IMR-90 (cell line): ENCODE data around the gene PROSER2. TPM values are rescaled to one million over a fixed set of nuclear protein-coding genes. Genes with fewer than 3 reads are reported as not detected.

ENCODE experiments used
- ATAC-seq: fragments of 200-7000 bp; cut with Tn5 transposase; 2 replicates; pipeline ENCODE4 v1.9.1; 2020; ENCODE audit warnings: low read depth, mild to moderate bottlenecking, moderate library complexity
- BruUV-seq: library from RNA; stranded (reverse); fragments of 400-500 nt; replicated peaks from 2 replicates; lab custom pipeline; 2021; lab: Mats Ljungman, UMichigan
- CTCF ChIA-PET: fragments of 300-600 bp; formaldehyde crosslinking; extraction: SDS; loops from one replicate; lab custom pipeline; 2021; ENCODE audit warnings: antibody characterized with exemption; lab: Yijun Ruan, JAX
- POLR2A ChIA-PET: fragments of 300-600 bp; sonication (Branson Sonifier 250); formaldehyde crosslinking; loops from one replicate; lab custom pipeline; 2022; ENCODE audit warnings: antibody characterized with exemption; ENCODE audit not compliant: unreplicated experiment; lab: Charles Lee
- DNase-seq: peaks from one replicate; pipeline ENCODE4 v3.0.0; 2013
- H2AFZ ChIP-seq: replicated peaks from 2 replicates; pipeline ENCODE3; 2013; ENCODE audit warnings: low read length, mild to moderate bottlenecking; ENCODE audit not compliant: poor library complexity
- H2AK5ac ChIP-seq: 2 replicates; pipeline ENCODE4 v1.6.1; 2013; ENCODE audit warnings: low read depth, low read length, inconsistent platforms
- H2AK9ac ChIP-seq: replicated peaks from 2 replicates; pipeline ENCODE3; 2013; ENCODE audit warnings: mild to moderate bottlenecking, low read depth, low read length, moderate library complexity; ENCODE audit not compliant: poor library complexity
- H2BK120ac ChIP-seq: 2 replicates; pipeline ENCODE4 v1.6.1; 2013; ENCODE audit warnings: low read depth, low read length, inconsistent platforms
- H2BK15ac ChIP-seq: 3 replicates; pipeline ENCODE4 v1.6.1; 2013; ENCODE audit warnings: low read depth, low read length, inconsistent platforms
- H2BK20ac ChIP-seq: 2 replicates; pipeline ENCODE4 v1.6.1; 2013; ENCODE audit warnings: low read depth, mild to moderate bottlenecking, inconsistent platforms, low read length, moderate library complexity
- H2BK5ac ChIP-seq: 2 replicates; pipeline ENCODE4 v1.6.1; 2013; ENCODE audit warnings: mild to moderate bottlenecking, low read depth, low read length, inconsistent platforms; ENCODE audit not compliant: poor library complexity, severe bottlenecking
- H3K14ac ChIP-seq: replicated peaks from 2 replicates; pipeline ENCODE4 v1.6.1; 2013; ENCODE audit warnings: low read depth, low read length, inconsistent platforms
- H3K18ac ChIP-seq: 2 replicates; pipeline ENCODE4 v1.6.1; 2013; ENCODE audit warnings: low read depth, low read length, control low read depth
- H3K23ac ChIP-seq: 2 replicates; pipeline ENCODE4 v1.6.1; 2013; ENCODE audit warnings: low read depth, low read length, inconsistent platforms
- H3K27ac ChIP-seq: 2 replicates; pipeline ENCODE4 v1.5.1; 2013; ENCODE audit warnings: mild to moderate bottlenecking, control low read depth, low read length; ENCODE audit not compliant: insufficient read depth
- H3K27me3 ChIP-seq: 2 replicates; pipeline ENCODE4 v1.6.1; 2013; ENCODE audit warnings: low read length; ENCODE audit not compliant: control insufficient read depth, insufficient read depth
- H3K36me3 ChIP-seq: 2 replicates; pipeline ENCODE4 v1.6.1; 2013; ENCODE audit warnings: low read length, mixed read lengths; ENCODE audit not compliant: control insufficient read depth, insufficient read depth
- H3K4ac ChIP-seq: 2 replicates; pipeline ENCODE4 v1.6.1; 2013; ENCODE audit warnings: low read depth, low read length, inconsistent platforms
- H3K4me1 ChIP-seq: 2 replicates; pipeline ENCODE4 v1.6.1; 2013; ENCODE audit warnings: low read length, mixed read lengths; ENCODE audit not compliant: control insufficient read depth, insufficient read depth
- H3K4me2 ChIP-seq: 2 replicates; pipeline ENCODE4 v1.6.1; 2013; ENCODE audit warnings: low read depth, mild to moderate bottlenecking, control low read depth, low read length, moderate library complexity
- H3K4me3 ChIP-seq: 2 replicates; pipeline ENCODE4 v1.5.1; 2013; ENCODE audit warnings: low read depth, mild to moderate bottlenecking, control low read depth, low read length, moderate library complexity; ENCODE audit not compliant: insufficient read depth
- H3K56ac ChIP-seq: 2 replicates; pipeline ENCODE4 v1.6.1; 2013; ENCODE audit warnings: low read length, inconsistent platforms; ENCODE audit not compliant: insufficient read depth; ENCODE audit errors: extremely low read depth
- H3K79me1 ChIP-seq, 2 experiments: 2 replicates each; pipeline ENCODE4 v1.6.1; 2013; ENCODE audit warnings: low read length in 2 of 2, inconsistent platforms in 1 of 2, low read depth in 1 of 2
- H3K9ac ChIP-seq: 2 replicates; pipeline ENCODE4 v1.6.1; 2013; ENCODE audit warnings: low read depth, low read length, control low read depth
- H3K9me1 ChIP-seq: 2 replicates; pipeline ENCODE4 v1.6.1; 2013; ENCODE audit warnings: low read length, inconsistent platforms; ENCODE audit not compliant: insufficient read depth
- H3K9me3 ChIP-seq: 2 replicates; pipeline ENCODE4 v1.6.1; 2013; ENCODE audit warnings: low read length; ENCODE audit not compliant: control insufficient read depth, insufficient read depth
- H4K20me1 ChIP-seq: 2 replicates; pipeline ENCODE4 v1.6.1; 2013; ENCODE audit warnings: low read length, inconsistent platforms; ENCODE audit not compliant: insufficient read depth
- H4K5ac ChIP-seq: 2 replicates; pipeline ENCODE4 v1.6.1; 2013; ENCODE audit warnings: mild to moderate bottlenecking, low read depth, low read length, control low read depth
- H4K8ac ChIP-seq, 2 experiments: 2 replicates each; pipeline ENCODE4 v1.6.1; 2013; ENCODE audit warnings: low read depth in 2 of 2, low read length in 2 of 2, control low read depth in 1 of 2, inconsistent platforms in 1 of 2
- H4K91ac ChIP-seq: 2 replicates; pipeline ENCODE4 v1.6.1; 2013; ENCODE audit warnings: low read depth, low read length, inconsistent platforms; ENCODE audit not compliant: insufficient read depth
- BHLHE40 ChIP-seq: fragments of 150-350 bp; IDR thresholded peaks from 2 replicates; pipeline ENCODE4 v1.6.1; 2016; ENCODE audit warnings: mild to moderate bottlenecking, low read depth, low read length
- CEBPB ChIP-seq: IDR thresholded peaks from 2 replicates; pipeline ENCODE4 v1.6.1; 2012; ENCODE audit warnings: low read depth, low read length, improper control_type of control experiment
- CHD1 ChIP-seq: IDR thresholded peaks from 2 replicates; pipeline ENCODE4 v1.6.1; 2012; ENCODE audit warnings: low read depth, low read length, improper control_type of control experiment
- FOS ChIP-seq: fragments of 150-350 bp; IDR thresholded peaks from 2 replicates; pipeline ENCODE4 v1.6.1; 2016; ENCODE audit warnings: low read depth, low read length
- MAFK ChIP-seq: IDR thresholded peaks from 2 replicates; pipeline ENCODE4 v1.6.1; 2012; ENCODE audit warnings: low read depth, low read length, improper control_type of control experiment
- MAZ ChIP-seq: IDR thresholded peaks from 2 replicates; pipeline ENCODE4 v1.6.1; 2012; ENCODE audit warnings: low read depth, mild to moderate bottlenecking, low read length, improper control_type of control experiment, moderate library complexity, borderline replicate concordance
- MXI1 ChIP-seq: IDR thresholded peaks from 2 replicates; pipeline ENCODE4 v1.6.1; 2012; ENCODE audit warnings: low read depth, mild to moderate bottlenecking, low read length, moderate library complexity, borderline replicate concordance
- NFE2L2 ChIP-seq: fragments of 150-350 bp; IDR thresholded peaks from 2 replicates; pipeline ENCODE4 v1.6.1; 2016; ENCODE audit warnings: low read depth, mild to moderate bottlenecking, low read length
- POLR2A ChIP-seq: IDR thresholded peaks from 2 replicates; pipeline ENCODE4 v1.6.1; 2012; ENCODE audit warnings: mild to moderate bottlenecking, low read depth, low read length
- RAD21 ChIP-seq: IDR thresholded peaks from 2 replicates; pipeline ENCODE4 v1.6.1; 2012; ENCODE audit warnings: low read length, improper control_type of control experiment
- RCOR1 ChIP-seq: IDR thresholded peaks from 2 replicates; pipeline ENCODE4 v1.6.1; 2012; ENCODE audit warnings: mild to moderate bottlenecking, low read length, improper control_type of control experiment; ENCODE audit not compliant: insufficient replicate concordance
- RFX5 ChIP-seq: IDR thresholded peaks from 2 replicates; pipeline ENCODE4 v1.8.0; 2012; ENCODE audit warnings: low read depth, mild to moderate bottlenecking, low read length, moderate library complexity
- SMC3 ChIP-seq: fragments of 150-350 bp; IDR thresholded peaks from 2 replicates; pipeline ENCODE4 v1.6.1; 2016; ENCODE audit warnings: low read depth, mild to moderate bottlenecking, antibody characterized with exemption, low read length, moderate library complexity
- WGBS, 2 experiments: methylation state at CpG; one replicate each; pipeline versions ENCODE4 v1.1.5 to v1.1.7; 2013; ENCODE audit warnings: missing lambda C conversion rate in 2 of 2; ENCODE audit not compliant: insufficient read length in 1 of 2; ENCODE audit errors: extremely low coverage in 2 of 2; 5-methylcytosine and 5-hydroxymethylcytosine counted together
- dilution Hi-C: fragments of 300-500 bp; cut with HindIII; formaldehyde crosslinking; loops from one replicate; pipeline ENCODE4 v1.14.3; 2018; ENCODE audit warnings: low sequenced_read_pairs; ENCODE audit not compliant: unreplicated experiment
- in situ Hi-C: fragments of 300-500 bp; cut with MboI; formaldehyde crosslinking; loops from 3 replicates; pipeline ENCODE4 v1.14.3; 2019; ENCODE audit warnings: low sequenced_read_pairs, inconsistent platforms, mixed read lengths
- intact Hi-C: fragments of 100-400 bp; cut with micrococcal nuclease; formaldehyde crosslinking; loops from 2 replicates; pipeline ENCODE4 v1.10.0; 2022
- polyA plus RNA-seq, 3 experiments: library from polyadenylated mRNA; depleted of rRNA; stranded (reverse); fragments of >200 nt; gene quantifications; 2 replicates each; pipeline ENCODE4 v1.2.3, GENCODE V29; 2012; ENCODE audit warnings: low replicate concordance in 1 of 3
- total RNA-seq: library from RNA; depleted of rRNA; stranded (reverse); fragments of >200 nt; gene quantifications from 2 replicates; pipeline ENCODE4 v1.2.3, GENCODE V29; 2012
- TF ChIP-seq, protein P1 (sequence below): conservative IDR thresholded peaks from 2 replicates; pipeline ENCODE4 v1.5.1; 2012; ENCODE audit warnings: mild to moderate bottlenecking, low read depth, low read length, improper control_type of control experiment
- TF ChIP-seq, protein P2 (sequence below): fragments of 150-350 bp; IDR thresholded peaks from 2 replicates; pipeline ENCODE4 v1.6.1; 2016; ENCODE audit warnings: low read depth, mild to moderate bottlenecking, low read length, moderate library complexity, borderline replicate concordance

Gene PROSER2
- total and polyA plus RNA-seq, 2 of the 4 experiments (the other 2 are of a cell fraction), result 1.4 to 2.0 TPM

DNA sequence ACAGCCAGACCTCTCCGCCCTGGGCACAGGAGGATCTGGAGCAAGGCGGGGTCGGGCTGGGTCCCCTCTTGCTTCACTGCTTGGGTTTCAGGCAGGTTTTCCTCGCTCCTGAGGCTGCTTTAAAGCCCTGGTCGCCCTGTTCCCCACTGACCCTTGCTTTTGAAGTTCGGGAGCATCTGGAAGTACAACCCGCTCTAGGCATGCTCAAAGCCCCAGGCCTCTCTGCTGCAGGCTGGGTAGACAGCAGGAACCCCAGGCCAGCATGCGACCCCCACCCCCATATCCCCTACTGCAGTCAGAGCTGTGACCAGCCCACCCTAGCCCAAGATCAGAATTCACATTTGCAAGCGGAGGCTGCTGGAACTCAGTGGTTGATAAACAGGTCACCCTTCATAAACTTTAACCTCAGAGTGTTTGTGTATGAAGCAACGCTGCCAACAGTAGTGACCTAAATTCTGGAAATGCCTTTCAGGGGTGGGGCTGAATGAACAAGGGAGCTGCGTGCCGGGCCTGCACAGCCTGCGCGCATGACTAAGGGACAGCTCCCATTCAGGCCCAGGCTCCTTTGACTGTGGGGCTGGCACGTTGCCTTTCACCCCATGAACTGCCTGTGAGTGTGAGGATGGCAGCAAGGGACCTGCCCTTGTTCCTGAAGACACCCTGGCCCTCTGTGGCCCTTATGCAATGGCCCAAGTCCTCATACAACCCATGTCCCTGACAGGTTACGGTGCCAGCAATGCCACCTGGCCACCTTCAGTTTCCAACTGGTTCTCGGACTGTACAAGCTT lies 52.5 kb downstream of the PROSER2 start:
- peak overlapping the region; percentile 90 for H2BK120ac ChIP-seq
- peak overlapping the region; percentile 72 for H2BK5ac ChIP-seq
- peaks cover 17% of the 10 kb centered on the region for H3K4me1 ChIP-seq
- WGBS, 2 experiments, result 70% methylated on average over 6 of the region's 17 CpGs; no CpG with 5 or more reads in 1 of the 2 experiments
- peak overlapping the region; percentile 83 for H2BK20ac ChIP-seq
- H2AK5ac ChIP-seq, result peak overlapping the region; percentile 96
- in situ Hi-C loops (no loop called here), intact Hi-C loops (no loop called here), dilution Hi-C loops (no loop called here)
- peak overlapping the region; percentile 84 for H3K18ac ChIP-seq
- peak overlapping the region; percentile 91 for H3K4ac ChIP-seq
- H3K9ac ChIP-seq, result no peak overlapping the region
- peak overlapping the region; percentile 70 for H3K27ac ChIP-seq
- peak overlapping the region; percentile 81 for H4K5ac ChIP-seq
- peak overlapping the region; percentile 95; the same call in 2 of the 3 replicates for H2BK15ac ChIP-seq
- POLR2A ChIA-PET, result no interaction called here
- H3K79me1 ChIP-seq, result no peaks in the 10 kb centered on the region
- no TSS peak for BruUV-seq
- peak overlapping the region; percentile 19; the same call in 1 of the 2 replicates for H3K23ac ChIP-seq
- H3K36me3 ChIP-seq, result no peaks in the 10 kb centered on the region
- ATAC-seq (peak; percentile 93), DNase-seq (peak; percentile 87)
- H4K8ac ChIP-seq, result peak overlapping the region; percentile 78 to 93
- peak overlapping the region; percentile 95 for H4K91ac ChIP-seq
- no peaks in the 10 kb centered on the region for H3K9me3 ChIP-seq
- no peaks in the 10 kb centered on the region for H3K27me3 ChIP-seq
- H3K56ac ChIP-seq, result peak overlapping the region; percentile 7; the same call in 1 of the 2 replicates
- H3K14ac ChIP-seq, result peak overlapping the region; percentile 58
- peak overlapping the region; percentile 84 for H2AK9ac ChIP-seq
- CTCF ChIA-PET, result interaction anchor here (1.0 kb wide), 1 partner anchor 18 kb away, joined by 3 read pairs; no protein-coding TSS in a partner anchor
- peaks cover 23% of the 10 kb centered on the region for H3K9me1 ChIP-seq
- no peak overlapping the region for H3K4me3 ChIP-seq
- H3K4me2 ChIP-seq, result peak overlapping the region; percentile 9; the same call in 1 of the 2 replicates
- no peaks in the 10 kb centered on the region for H4K20me1 ChIP-seq
- H2AFZ ChIP-seq, result peak overlapping the region; percentile 87
- TF ChIP-seq BHLHE40 (peak; percentile 63), MXI1 (0 out of 2 replicates have a peak, but pooled peaks have one; percentile 32), NFE2L2 (peak; percentile 39; the same call in 1 of the 2 replicates), POLR2A (no peak), CHD1 (no peak), FOS (0 out of 2 replicates have a peak, but pooled peaks have one; percentile 24), CEBPB (peak; percentile 88), RFX5 (no peak), MAFK (no peak), MAZ (no peak), RAD21 (no peak), SMC3 (no peak), RCOR1 (peak; percentile 11)
- TF ChIP-seq, protein P1, sequence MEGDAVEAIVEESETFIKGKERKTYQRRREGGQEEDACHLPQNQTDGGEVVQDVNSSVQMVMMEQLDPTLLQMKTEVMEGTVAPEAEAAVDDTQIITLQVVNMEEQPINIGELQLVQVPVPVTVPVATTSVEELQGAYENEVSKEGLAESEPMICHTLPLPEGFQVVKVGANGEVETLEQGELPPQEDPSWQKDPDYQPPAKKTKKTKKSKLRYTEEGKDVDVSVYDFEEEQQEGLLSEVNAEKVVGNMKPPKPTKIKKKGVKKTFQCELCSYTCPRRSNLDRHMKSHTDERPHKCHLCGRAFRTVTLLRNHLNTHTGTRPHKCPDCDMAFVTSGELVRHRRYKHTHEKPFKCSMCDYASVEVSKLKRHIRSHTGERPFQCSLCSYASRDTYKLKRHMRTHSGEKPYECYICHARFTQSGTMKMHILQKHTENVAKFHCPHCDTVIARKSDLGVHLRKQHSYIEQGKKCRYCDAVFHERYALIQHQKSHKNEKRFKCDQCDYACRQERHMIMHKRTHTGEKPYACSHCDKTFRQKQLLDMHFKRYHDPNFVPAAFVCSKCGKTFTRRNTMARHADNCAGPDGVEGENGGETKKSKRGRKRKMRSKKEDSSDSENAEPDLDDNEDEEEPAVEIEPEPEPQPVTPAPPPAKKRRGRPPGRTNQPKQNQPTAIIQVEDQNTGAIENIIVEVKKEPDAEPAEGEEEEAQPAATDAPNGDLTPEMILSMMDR, result no peak
- TF ChIP-seq, protein P2, sequence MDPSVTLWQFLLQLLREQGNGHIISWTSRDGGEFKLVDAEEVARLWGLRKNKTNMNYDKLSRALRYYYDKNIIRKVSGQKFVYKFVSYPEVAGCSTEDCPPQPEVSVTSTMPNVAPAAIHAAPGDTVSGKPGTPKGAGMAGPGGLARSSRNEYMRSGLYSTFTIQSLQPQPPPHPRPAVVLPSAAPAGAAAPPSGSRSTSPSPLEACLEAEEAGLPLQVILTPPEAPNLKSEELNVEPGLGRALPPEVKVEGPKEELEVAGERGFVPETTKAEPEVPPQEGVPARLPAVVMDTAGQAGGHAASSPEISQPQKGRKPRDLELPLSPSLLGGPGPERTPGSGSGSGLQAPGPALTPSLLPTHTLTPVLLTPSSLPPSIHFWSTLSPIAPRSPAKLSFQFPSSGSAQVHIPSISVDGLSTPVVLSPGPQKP, result no peak
